Psoas muscle (tissue), 8 donors: ENCODE measurements around the gene C16orf95. TPM values are rescaled to one million over a fixed set of nuclear protein-coding genes. Genes with fewer than 3 reads are reported as not detected.

Experiments used
- ATAC-seq, 4 donors: fragments of 200-7000 bp; cut with Tn5 transposase; one replicate each; pipeline ENCODE4 v1.9.1; 2020; ENCODE audit warnings: moderate library complexity in 3 of 4, mild to moderate bottlenecking in 2 of 4
- DNase-seq, 2 donors: peaks; one replicate each; pipeline ENCODE4 v3.0.0-alpha.2; 2020
- H3K27ac ChIP-seq: fragments of 200-600 bp; one replicate; pipeline ENCODE4 v1.8.0; 2022
- H3K27me3 ChIP-seq, 3 donors: fragments of 200-600 bp in 1 of 3; one replicate each; pipeline versions ENCODE4 v1.6.1 to v1.8.0; 2013 to 2022; ENCODE audit warnings: low read length in 2 of 3, mild to moderate bottlenecking in 2 of 3, moderate library complexity in 1 of 3; ENCODE audit not compliant: insufficient read depth in 3 of 3
- H3K36me3 ChIP-seq, 2 donors: fragments of 200-600 bp in 1 of 2; one replicate each; pipeline versions ENCODE4 v1.6.1 to v1.8.0; 2013 to 2022; ENCODE audit warnings: low read depth in 1 of 2, mild to moderate bottlenecking in 1 of 2, moderate library complexity in 1 of 2; ENCODE audit not compliant: insufficient read depth in 1 of 2
- H3K4me1 ChIP-seq: fragments of 200-600 bp; one replicate; pipeline ENCODE4 v1.8.0; 2022
- H3K4me3 ChIP-seq: fragments of 200-600 bp; one replicate; pipeline ENCODE4 v1.8.0; 2022; ENCODE audit warnings: mild to moderate bottlenecking
- H3K9me3 ChIP-seq: fragments of 200-600 bp; one replicate; pipeline ENCODE4 v1.8.0; 2022
- CTCF ChIP-seq: fragments of 200-600 bp; IDR thresholded peaks from one replicate; pipeline ENCODE4 v1.8.0; 2022; ENCODE audit warnings: antibody characterized with exemption
- WGBS, 3 donors: extraction: QIAGEN DNeasy Blood & Tissue Kit; methylation state at CpG; one replicate each; pipeline versions ENCODE4 v1.1.6 to v1.1.7; 2013; 5-methylcytosine and 5-hydroxymethylcytosine counted together
- intact Hi-C, 2 donors: fragments of 100-400 bp; cut with DNase I; formaldehyde crosslinking; loops; one replicate each; pipeline versions ENCODE4 v1.11.0 to v1.14.2; 2022
- polyA plus RNA-seq, 3 donors: library from polyadenylated mRNA; stranded (reverse); fragments of 200-250 nt; gene quantifications; one replicate each; pipeline ENCODE4 v1.2.3, GENCODE V29; 2013
- total RNA-seq, 4 donors: library from RNA; stranded (reverse); fragmentation: NEBNext Ultra II Directional in 2 of 4; extraction: Animal tissue kit (Norgen Biotek cat#: 25700) in 2 of 4; gene quantifications; one replicate each; pipeline versions ENCODE4 v1.2.1 to v1.2.4, GENCODE V29; 2021 to 2023
- donor health status: healthy with polysubstance abuse.
- donor health status: DM: no; HTN: no; CAD: no; lungs with moderate emphysema.
- donor health status: Bipolar disorder and iron deficiency.
- donor health status: healthy.
- donor health status: DM: yes; HTN: yes; CAD: no.
- donor health status: DM: no; HTN: no; CAD: no.
- donor health status: DM: no; HTN: no; CAD: no.
- donor health status: DM: yes; HTN: yes; CAD: no.

Gene C16orf95
- total and polyA plus RNA-seq, 7 donors, result 1.7 to 8.1 (median 5.4) TPM

- Histone ChIP-seq H3K4me3 (no peak overlapping the region), H3K36me3 (peaks cover 5 to 72% of the 10 kb centered on the region in 2 donors), H3K27me3 (no peaks in the 10 kb centered on the region), H3K9me3 (no peaks in the 10 kb centered on the region), H3K27ac (no peak overlapping the region), H3K4me1 (peaks cover 17% of the 10 kb centered on the region)
- TF ChIP-seq CTCF, result no peak
- intact Hi-C loops, result no loop called here
- ATAC-seq (no peak), DNase-seq (peak in 1 of 2 donors; percentile 39)
- 91 to 96% (median 92%) methylated on average over 38 to 41 of the region's 41 CpGs for WGBS, 3 donors
These were observed 16.6 kb upstream of the C16orf95 start for GRCh38 chr16:87333581-87334331.

- peaks cover 5 to 75% of the 10 kb centered on the region in 2 donors for H3K36me3 ChIP-seq
- peak in 1 of 2 donors; percentile 59 for DNase-seq
- H3K9me3 ChIP-seq, result no peaks in the 10 kb centered on the region
- H3K4me3 ChIP-seq, result no peak overlapping the region
- peak; percentile 44 to 67 (median 60) for ATAC-seq
- TF ChIP-seq CTCF, result no peak
- H3K27ac ChIP-seq, result peak overlapping the region; percentile 60
- H3K4me1 ChIP-seq, result peaks cover 17% of the 10 kb centered on the region
- no peaks in the 10 kb centered on the region for H3K27me3 ChIP-seq
- intact Hi-C loops, result no loop called here
- WGBS, 3 donors, result 39 to 64% (median 48%) methylated on average over 15 of the region's 15 CpGs
These were observed 15.9 kb upstream of the C16orf95 start for GRCh38 chr16:87333101-87333500.

GRCh38 chr16:87332150-87332549 is 15.0 kb upstream of the C16orf95 start:
- Histone ChIP-seq H3K4me1 (peaks cover 17% of the 10 kb centered on the region), H3K27me3 (no peaks in the 10 kb centered on the region), H3K4me3 (no peak overlapping the region), H3K27ac (no peak overlapping the region), H3K36me3 (peaks cover 5 to 76% of the 10 kb centered on the region in 2 donors), H3K9me3 (no peaks in the 10 kb centered on the region)
- WGBS, 3 donors, result 67 to 76% (median 68%) methylated on average over 10 of the region's 10 CpGs
- intact Hi-C loops, result no loop called here
- TF ChIP-seq CTCF, result no peak
- peak in 1 of 2 donors; percentile 66 for DNase-seq
- peak; percentile 25 to 66 (median 38) for ATAC-seq

- intact Hi-C loops, result no loop called here
- DNase-seq (peak in 1 of 2 donors; percentile 44), ATAC-seq (no peak)
- WGBS, 3 donors, result 93% methylated on average over 31 of the region's 31 CpGs
- Histone ChIP-seq H3K36me3 (peaks cover 5 to 76% of the 10 kb centered on the region in 2 donors), H3K4me1 (peaks cover 19% of the 10 kb centered on the region), H3K27me3 (no peaks in the 10 kb centered on the region), H3K4me3 (no peak overlapping the region), H3K27ac (no peak overlapping the region), H3K9me3 (no peaks in the 10 kb centered on the region)
- no peak for TF ChIP-seq CTCF
These were observed 14.1 kb upstream of the C16orf95 start for GRCh38 chr16:87331241-87331801.
